Liver (tissue), 9 donors: ENCODE results near the gene OSCP1. TPM values are rescaled to one million over a fixed set of nuclear protein-coding genes. Genes with fewer than 3 reads are reported as not detected.

Experiments used
- DNase-seq: peaks from one replicate; pipeline ENCODE4 v3.0.0-alpha.2; 2017; ENCODE audit warnings: low spot score
- H3K27ac ChIP-seq, 2 donors: one replicate each; pipeline ENCODE4 v1.7.0; 2013; ENCODE audit warnings: inconsistent platforms in 2 of 2, low read length in 2 of 2, control low read depth in 1 of 2, low read depth in 1 of 2, mild to moderate bottlenecking in 1 of 2
- H3K27me3 ChIP-seq, 4 donors: one replicate each; pipeline versions ENCODE4 v1.6.1 to v1.7.0; 2013; ENCODE audit warnings: low read length in 3 of 4, inconsistent platforms in 1 of 4, mild to moderate bottlenecking in 1 of 4, moderate library complexity in 1 of 4; ENCODE audit not compliant: control insufficient read depth in 4 of 4, insufficient read depth in 4 of 4
- H3K36me3 ChIP-seq, 4 donors: one replicate each; pipeline versions ENCODE4 v1.6.1 to v1.7.0; 2013; ENCODE audit warnings: low read length in 3 of 4, mild to moderate bottlenecking in 3 of 4, low read depth in 1 of 4, moderate library complexity in 1 of 4; ENCODE audit not compliant: control insufficient read depth in 4 of 4, insufficient read depth in 3 of 4
- H3K4me1 ChIP-seq, 4 donors: one replicate each; pipeline versions ENCODE4 v1.6.1 to v1.7.0; 2013; ENCODE audit warnings: low read length in 3 of 4, mild to moderate bottlenecking in 3 of 4, moderate library complexity in 1 of 4; ENCODE audit not compliant: control insufficient read depth in 4 of 4, insufficient read depth in 4 of 4
- H3K4me3 ChIP-seq, 3 donors: one replicate each; pipeline versions ENCODE4 v1.6.1 to v1.7.0; 2013; ENCODE audit warnings: low read length in 3 of 3, control low read depth in 1 of 3, low read depth in 1 of 3, mild to moderate bottlenecking in 1 of 3
- H3K9ac ChIP-seq, 2 donors: one replicate each; pipeline ENCODE4 v1.7.0; 2013; ENCODE audit warnings: low read length in 2 of 2, mild to moderate bottlenecking in 2 of 2, moderate library complexity in 2 of 2, control low read depth in 1 of 2, low read depth in 1 of 2
- H3K9me3 ChIP-seq, 4 donors: one replicate each; pipeline versions ENCODE4 v1.6.1 to v1.7.0; 2013; ENCODE audit warnings: low read length in 3 of 4; ENCODE audit not compliant: control insufficient read depth in 4 of 4
- EGR1 ChIP-seq, 2 donors: IDR thresholded peaks; 2 replicates each; pipeline ENCODE4 v1.6.1; 2016 to 2018; ENCODE audit warnings: antibody characterized with exemption in 2 of 2, low read depth in 2 of 2
- FOXA1 ChIP-seq: IDR thresholded peaks from 2 replicates; pipeline ENCODE4 v1.6.1; 2016; ENCODE audit warnings: antibody characterized with exemption
- FOXA2 ChIP-seq: IDR thresholded peaks from 2 replicates; pipeline ENCODE4 v1.6.1; 2016; ENCODE audit warnings: antibody characterized with exemption
- HNF4A ChIP-seq, 2 donors: conservative IDR thresholded peaks; 2 replicates each; pipeline ENCODE4 v1.6.1; 2016; ENCODE audit warnings: antibody characterized with exemption in 2 of 2, mild to moderate bottlenecking in 2 of 2
- NR2F2 ChIP-seq: IDR thresholded peaks from 2 replicates; pipeline ENCODE4 v1.6.1; 2016; ENCODE audit warnings: antibody characterized with exemption
- RAD21 ChIP-seq, 2 donors: IDR thresholded peaks; 2 replicates each; pipeline ENCODE4 v1.6.1; 2016; ENCODE audit warnings: antibody characterized with exemption in 2 of 2, mild to moderate bottlenecking in 2 of 2
- RXRA ChIP-seq, 2 donors: IDR thresholded peaks; 2 replicates each; pipeline ENCODE4 v1.6.1; 2017 to 2018; ENCODE audit warnings: antibody characterized with exemption in 2 of 2, mild to moderate bottlenecking in 1 of 2
- TAF1 ChIP-seq: conservative IDR thresholded peaks from 2 replicates; pipeline ENCODE4 v1.6.1; 2016; ENCODE audit warnings: antibody characterized with exemption, mild to moderate bottlenecking
- YY1 ChIP-seq: IDR thresholded peaks from 2 replicates; pipeline ENCODE4 v1.6.1; 2016; ENCODE audit warnings: antibody characterized with exemption, mild to moderate bottlenecking
- WGBS: extraction: QIAGEN DNeasy Blood & Tissue Kit; methylation state at CpG from one replicate; pipeline ENCODE4 v1.1.7; 2013; 5-methylcytosine and 5-hydroxymethylcytosine counted together
- polyA plus RNA-seq, 2 donors: library from polyadenylated mRNA; stranded (reverse) in 1 of 2; unstranded in 1 of 2; fragments of 200-250 nt in 1 of 2; fragments of >200 nt in 1 of 2; fragmentation: Nextera tagmentation in 1 of 2; extraction: Ambion mirVana in 1 of 2; gene quantifications; one replicate each; pipeline versions ENCODE4 v1.2.1 to v1.2.3, GENCODE V29; 2013 to 2015
- total RNA-seq, 2 donors: library from RNA; depleted of rRNA; stranded (reverse); fragments of >200 nt; gene quantifications; one replicate each; pipeline ENCODE4 v1.2.3, GENCODE V29; 2014
- TF ChIP-seq, protein P1 (sequence below): IDR thresholded peaks from 2 replicates; pipeline ENCODE4 v1.6.1; 2016; ENCODE audit warnings: antibody characterized with exemption, mild to moderate bottlenecking
- TF ChIP-seq, protein P2 (sequence below): IDR thresholded peaks from 2 replicates; pipeline ENCODE4 v1.6.1; 2016; ENCODE audit warnings: antibody characterized with exemption
- TF ChIP-seq, protein P3 (sequence below): IDR thresholded peaks from 2 replicates; pipeline ENCODE4 v1.6.1; 2016; ENCODE audit warnings: antibody characterized with exemption
- TF ChIP-seq, protein P4 (sequence below): fragments of 150-350 bp; IDR thresholded peaks from 2 replicates; pipeline ENCODE4 v1.5.1; 2017; ENCODE audit warnings: improper control_type of control experiment, low read depth, low read length; ENCODE audit not compliant: missing input control
- TF ChIP-seq, protein P5 (sequence below): IDR thresholded peaks from 2 replicates; pipeline ENCODE4 v1.6.1; 2016; ENCODE audit warnings: antibody characterized with exemption
- donor health status: healthy.
- donor health status: healthy.
- donor health status: healthy.
- donor health status: healthy.
- donor health status: healthy.

The OSCP1 gene
- total and polyA plus RNA-seq, 4 donors: 1.1 to 1.7 (median 1.5) TPM

DNA sequence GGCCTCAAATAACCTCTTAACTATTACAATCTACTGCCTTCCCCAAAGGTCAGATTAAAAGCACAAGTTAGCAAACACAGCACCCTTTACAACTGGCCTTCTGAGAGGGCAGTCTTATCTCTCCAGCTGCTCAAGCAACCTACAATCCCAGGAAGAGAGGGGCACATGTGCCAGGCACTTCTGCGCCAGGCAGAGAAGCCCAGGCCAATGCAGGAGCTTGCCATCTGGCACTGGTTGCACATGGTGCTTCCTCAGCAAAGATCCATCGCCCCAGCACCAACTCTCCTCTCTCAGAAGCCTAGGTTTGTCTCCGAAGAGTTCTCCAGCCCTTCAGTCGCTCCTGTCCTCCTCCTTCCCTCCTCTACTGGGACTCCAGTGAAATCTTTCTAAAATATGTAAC, 67.0 kb downstream of the OSCP1 start:
- H3K27ac ChIP-seq: peak overlapping the region; percentile 16 to 20
- TF ChIP-seq YY1: no peak
- peak in 1 of 2 donors; percentile 36 for TF ChIP-seq RXRA (IDR thresholded peaks at IDR 0.05)
- TF ChIP-seq HNF4A (conservative IDR thresholded peaks at IDR 0.05): no peak
- TF ChIP-seq, protein P1, sequence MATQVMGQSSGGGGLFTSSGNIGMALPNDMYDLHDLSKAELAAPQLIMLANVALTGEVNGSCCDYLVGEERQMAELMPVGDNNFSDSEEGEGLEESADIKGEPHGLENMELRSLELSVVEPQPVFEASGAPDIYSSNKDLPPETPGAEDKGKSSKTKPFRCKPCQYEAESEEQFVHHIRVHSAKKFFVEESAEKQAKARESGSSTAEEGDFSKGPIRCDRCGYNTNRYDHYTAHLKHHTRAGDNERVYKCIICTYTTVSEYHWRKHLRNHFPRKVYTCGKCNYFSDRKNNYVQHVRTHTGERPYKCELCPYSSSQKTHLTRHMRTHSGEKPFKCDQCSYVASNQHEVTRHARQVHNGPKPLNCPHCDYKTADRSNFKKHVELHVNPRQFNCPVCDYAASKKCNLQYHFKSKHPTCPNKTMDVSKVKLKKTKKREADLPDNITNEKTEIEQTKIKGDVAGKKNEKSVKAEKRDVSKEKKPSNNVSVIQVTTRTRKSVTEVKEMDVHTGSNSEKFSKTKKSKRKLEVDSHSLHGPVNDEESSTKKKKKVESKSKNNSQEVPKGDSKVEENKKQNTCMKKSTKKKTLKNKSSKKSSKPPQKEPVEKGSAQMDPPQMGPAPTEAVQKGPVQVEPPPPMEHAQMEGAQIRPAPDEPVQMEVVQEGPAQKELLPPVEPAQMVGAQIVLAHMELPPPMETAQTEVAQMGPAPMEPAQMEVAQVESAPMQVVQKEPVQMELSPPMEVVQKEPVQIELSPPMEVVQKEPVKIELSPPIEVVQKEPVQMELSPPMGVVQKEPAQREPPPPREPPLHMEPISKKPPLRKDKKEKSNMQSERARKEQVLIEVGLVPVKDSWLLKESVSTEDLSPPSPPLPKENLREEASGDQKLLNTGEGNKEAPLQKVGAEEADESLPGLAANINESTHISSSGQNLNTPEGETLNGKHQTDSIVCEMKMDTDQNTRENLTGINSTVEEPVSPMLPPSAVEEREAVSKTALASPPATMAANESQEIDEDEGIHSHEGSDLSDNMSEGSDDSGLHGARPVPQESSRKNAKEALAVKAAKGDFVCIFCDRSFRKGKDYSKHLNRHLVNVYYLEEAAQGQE: no peak
- TF ChIP-seq, protein P2, sequence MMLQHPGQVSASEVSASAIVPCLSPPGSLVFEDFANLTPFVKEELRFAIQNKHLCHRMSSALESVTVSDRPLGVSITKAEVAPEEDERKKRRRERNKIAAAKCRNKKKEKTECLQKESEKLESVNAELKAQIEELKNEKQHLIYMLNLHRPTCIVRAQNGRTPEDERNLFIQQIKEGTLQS: no peak
- TF ChIP-seq, protein P3, sequence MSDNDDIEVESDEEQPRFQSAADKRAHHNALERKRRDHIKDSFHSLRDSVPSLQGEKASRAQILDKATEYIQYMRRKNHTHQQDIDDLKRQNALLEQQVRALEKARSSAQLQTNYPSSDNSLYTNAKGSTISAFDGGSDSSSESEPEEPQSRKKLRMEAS: no peak
- no peak for TF ChIP-seq NR2F2
- TF ChIP-seq, protein P4, sequence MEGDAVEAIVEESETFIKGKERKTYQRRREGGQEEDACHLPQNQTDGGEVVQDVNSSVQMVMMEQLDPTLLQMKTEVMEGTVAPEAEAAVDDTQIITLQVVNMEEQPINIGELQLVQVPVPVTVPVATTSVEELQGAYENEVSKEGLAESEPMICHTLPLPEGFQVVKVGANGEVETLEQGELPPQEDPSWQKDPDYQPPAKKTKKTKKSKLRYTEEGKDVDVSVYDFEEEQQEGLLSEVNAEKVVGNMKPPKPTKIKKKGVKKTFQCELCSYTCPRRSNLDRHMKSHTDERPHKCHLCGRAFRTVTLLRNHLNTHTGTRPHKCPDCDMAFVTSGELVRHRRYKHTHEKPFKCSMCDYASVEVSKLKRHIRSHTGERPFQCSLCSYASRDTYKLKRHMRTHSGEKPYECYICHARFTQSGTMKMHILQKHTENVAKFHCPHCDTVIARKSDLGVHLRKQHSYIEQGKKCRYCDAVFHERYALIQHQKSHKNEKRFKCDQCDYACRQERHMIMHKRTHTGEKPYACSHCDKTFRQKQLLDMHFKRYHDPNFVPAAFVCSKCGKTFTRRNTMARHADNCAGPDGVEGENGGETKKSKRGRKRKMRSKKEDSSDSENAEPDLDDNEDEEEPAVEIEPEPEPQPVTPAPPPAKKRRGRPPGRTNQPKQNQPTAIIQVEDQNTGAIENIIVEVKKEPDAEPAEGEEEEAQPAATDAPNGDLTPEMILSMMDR: no peak
- no peaks in the 10 kb centered on the region for H3K36me3 ChIP-seq
- peak overlapping the region in 1 of 2 donors; percentile 31 for H3K9ac ChIP-seq
- no peak for DNase-seq
- peaks cover 12 to 65% (median 47%) of the 10 kb centered on the region in 4 donors for H3K4me1 ChIP-seq
- WGBS: 65% methylated on average over 4 of the region's 4 CpGs
- H3K4me3 ChIP-seq: no peak overlapping the region
- no peaks in the 10 kb centered on the region for H3K27me3 ChIP-seq
- H3K9me3 ChIP-seq: no peaks in the 10 kb centered on the region

DNA sequence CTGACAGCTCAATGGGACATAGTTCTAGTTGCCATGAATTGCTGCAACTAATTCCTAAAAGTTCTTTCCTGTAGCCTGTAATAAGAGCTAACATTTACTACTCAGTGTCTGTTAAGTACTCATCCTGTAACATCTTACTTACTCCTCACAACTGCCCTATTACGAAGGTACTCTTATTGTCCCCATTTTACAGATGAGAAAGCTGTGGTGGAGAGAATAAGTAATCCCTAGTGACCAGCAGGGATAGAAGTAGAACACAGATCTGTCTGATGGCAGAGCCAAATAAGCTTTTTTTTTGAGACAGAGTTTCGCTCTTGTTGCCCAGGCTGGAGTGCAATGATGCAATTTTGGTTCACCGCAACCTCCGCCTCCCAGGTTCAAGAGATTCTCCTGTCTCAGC, 67.6 kb downstream of the OSCP1 start:
- TF ChIP-seq TAF1 (no peak), YY1 (no peak)
- Histone ChIP-seq H3K4me3 (no peak overlapping the region), H3K36me3 (peaks cover 0 to 3% (median 0%) of the 10 kb centered on the region in 4 donors), H3K9ac (no peak overlapping the region), H3K27me3 (no peaks in the 10 kb centered on the region), H3K9me3 (no peaks in the 10 kb centered on the region), H3K4me1 (peaks cover 12 to 66% (median 51%) of the 10 kb centered on the region in 4 donors), H3K27ac (no peak overlapping the region)
- DNase-seq: no peak
- WGBS: 95% methylated on average over 4 of the region's 4 CpGs

DNA sequence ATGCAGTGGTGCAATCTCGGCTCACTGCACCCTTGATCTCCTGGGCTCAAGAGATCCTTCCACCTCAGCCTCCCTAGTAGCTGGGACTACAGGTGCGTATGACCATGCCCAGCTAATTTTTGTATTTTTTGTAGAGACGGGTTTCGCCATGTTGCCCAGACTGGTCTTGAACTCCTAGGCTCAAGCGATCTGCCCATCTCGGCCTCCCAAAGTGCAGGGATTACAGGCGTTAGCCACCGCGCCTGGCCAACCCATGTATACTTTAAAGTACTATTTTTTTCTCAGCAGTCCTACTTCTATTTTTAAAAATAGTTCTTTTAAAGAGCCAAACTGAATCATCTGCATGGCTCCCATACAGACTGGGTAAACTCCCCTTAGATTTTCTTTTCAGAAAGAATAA, 68.0 kb downstream of the OSCP1 start:
- H3K27me3 ChIP-seq: no peaks in the 10 kb centered on the region
- H3K27ac ChIP-seq: no peak overlapping the region
- no peak overlapping the region for H3K4me3 ChIP-seq
- DNase-seq: no peak
- H3K9me3 ChIP-seq: no peaks in the 10 kb centered on the region
- TF ChIP-seq RAD21 (IDR thresholded peaks at IDR 0.05) (no peak), FOXA1 (no peak), YY1 (no peak), FOXA2 (no peak), EGR1 (IDR thresholded peaks at IDR 0.05; ENCODE audit: low read depth in 2 of 2) (no peak)
- TF ChIP-seq, protein P5, sequence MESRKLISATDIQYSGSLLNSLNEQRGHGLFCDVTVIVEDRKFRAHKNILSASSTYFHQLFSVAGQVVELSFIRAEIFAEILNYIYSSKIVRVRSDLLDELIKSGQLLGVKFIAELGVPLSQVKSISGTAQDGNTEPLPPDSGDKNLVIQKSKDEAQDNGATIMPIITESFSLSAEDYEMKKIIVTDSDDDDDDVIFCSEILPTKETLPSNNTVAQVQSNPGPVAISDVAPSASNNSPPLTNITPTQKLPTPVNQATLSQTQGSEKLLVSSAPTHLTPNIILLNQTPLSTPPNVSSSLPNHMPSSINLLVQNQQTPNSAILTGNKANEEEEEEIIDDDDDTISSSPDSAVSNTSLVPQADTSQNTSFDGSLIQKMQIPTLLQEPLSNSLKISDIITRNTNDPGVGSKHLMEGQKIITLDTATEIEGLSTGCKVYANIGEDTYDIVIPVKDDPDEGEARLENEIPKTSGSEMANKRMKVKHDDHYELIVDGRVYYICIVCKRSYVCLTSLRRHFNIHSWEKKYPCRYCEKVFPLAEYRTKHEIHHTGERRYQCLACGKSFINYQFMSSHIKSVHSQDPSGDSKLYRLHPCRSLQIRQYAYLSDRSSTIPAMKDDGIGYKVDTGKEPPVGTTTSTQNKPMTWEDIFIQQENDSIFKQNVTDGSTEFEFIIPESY: no peak
- TF ChIP-seq, protein P3: no peak
- WGBS: 96% methylated on average over 9 of the region's 9 CpGs
- H3K4me1 ChIP-seq: peaks cover 12 to 63% (median 50%) of the 10 kb centered on the region in 4 donors
- H3K36me3 ChIP-seq: peaks cover 0 to 3% (median 0%) of the 10 kb centered on the region in 4 donors
- no peak overlapping the region for H3K9ac ChIP-seq
